HG03439 (cell line): ENCODE measurements around the gene MRPL53.
"Not testable (repeated sequence)": the region's sequence is repeated elsewhere in the genome, so short reads cannot be mapped to it uniquely, and the experiment has no call there.

Source experiments
- ATAC-seq: cut with Tn5 transposase; IDR thresholded peaks from one replicate; pipeline ENCODE4 v1.9.1; 2021; ENCODE audit warnings: mild to moderate bottlenecking, moderate library complexity; ENCODE audit not compliant: unreplicated experiment

MRPL53 gene

GRCh38 chr2:74454654-74455511 lies 17.6 kb downstream of the MRPL53 start, which contains the start of gene INO80B:
Gene INO80B (plus strand): TSS chr2:74455087. CDS start chr2:74455117, 30 bp downstream.
- peak; percentile 41 for ATAC-seq

DNA sequence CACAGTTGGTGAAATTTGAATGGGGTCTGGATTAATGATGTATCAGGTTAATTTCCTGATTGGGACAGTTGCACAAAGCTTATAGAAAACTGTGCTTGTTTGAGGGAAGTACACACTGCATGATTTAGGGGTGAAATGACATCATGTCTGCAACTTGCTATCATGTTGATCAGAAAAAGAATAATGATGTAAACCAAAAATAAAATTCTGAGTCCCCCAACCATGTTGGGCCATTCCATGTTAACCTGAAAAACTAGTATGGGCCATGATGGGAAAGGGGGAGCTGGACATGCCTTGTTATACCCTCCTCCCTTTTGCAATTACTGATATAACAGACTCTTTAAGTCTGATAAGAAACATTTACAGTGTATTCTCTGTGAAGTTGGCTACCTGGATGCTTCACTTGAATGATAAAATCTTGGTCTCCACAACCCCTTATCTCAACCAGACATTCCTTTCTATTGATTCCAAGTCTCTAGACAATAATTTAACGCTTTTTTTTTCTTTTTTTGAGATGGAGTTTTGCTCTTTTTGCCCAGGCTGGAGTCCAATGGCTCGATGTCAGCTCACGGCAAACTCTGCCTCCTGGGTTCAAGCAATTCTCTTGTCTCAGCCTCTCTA lies 21.8 kb downstream of the MRPL53 start:
- no peak for ATAC-seq

GRCh38 chr2:74448771-74449170 lies 23.7 kb downstream of the MRPL53 start:
- no peak for ATAC-seq

DNA sequence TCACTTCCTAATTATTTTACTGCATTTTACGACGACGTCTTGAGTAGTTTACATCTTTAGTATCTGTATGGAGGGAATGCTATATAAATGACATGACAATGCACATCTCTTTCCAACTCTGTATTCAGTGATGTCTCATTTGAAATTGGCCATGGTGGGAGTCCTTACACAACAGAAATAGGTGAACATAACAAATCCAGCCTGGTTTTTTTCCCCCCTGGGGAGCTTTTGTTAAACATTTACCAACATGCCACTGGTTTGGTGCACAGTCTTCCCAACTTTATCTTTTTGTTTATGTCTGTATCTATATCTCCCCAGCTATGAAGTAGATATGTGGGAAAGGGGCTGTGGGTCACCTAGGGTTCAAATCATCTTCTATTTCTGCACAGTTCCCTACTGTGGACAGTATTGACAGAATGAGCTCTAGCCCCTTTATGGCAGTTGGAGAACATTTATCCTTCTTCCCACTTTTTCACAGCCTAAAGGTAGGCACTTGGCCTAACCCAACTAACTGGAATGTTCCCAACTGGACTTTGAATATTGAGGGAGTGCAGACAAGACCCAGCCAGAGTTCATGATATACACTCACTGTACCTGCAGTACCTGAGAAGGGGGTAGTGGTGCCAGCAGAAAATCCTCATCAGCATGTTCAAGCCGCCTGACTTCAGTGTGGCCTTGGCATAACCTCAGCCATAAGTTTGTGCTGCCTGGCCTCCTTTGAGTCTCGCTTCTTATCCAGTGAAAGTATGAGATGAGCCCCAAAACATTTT lies 25.1 kb downstream of the MRPL53 start:
- no peak for ATAC-seq

DNA sequence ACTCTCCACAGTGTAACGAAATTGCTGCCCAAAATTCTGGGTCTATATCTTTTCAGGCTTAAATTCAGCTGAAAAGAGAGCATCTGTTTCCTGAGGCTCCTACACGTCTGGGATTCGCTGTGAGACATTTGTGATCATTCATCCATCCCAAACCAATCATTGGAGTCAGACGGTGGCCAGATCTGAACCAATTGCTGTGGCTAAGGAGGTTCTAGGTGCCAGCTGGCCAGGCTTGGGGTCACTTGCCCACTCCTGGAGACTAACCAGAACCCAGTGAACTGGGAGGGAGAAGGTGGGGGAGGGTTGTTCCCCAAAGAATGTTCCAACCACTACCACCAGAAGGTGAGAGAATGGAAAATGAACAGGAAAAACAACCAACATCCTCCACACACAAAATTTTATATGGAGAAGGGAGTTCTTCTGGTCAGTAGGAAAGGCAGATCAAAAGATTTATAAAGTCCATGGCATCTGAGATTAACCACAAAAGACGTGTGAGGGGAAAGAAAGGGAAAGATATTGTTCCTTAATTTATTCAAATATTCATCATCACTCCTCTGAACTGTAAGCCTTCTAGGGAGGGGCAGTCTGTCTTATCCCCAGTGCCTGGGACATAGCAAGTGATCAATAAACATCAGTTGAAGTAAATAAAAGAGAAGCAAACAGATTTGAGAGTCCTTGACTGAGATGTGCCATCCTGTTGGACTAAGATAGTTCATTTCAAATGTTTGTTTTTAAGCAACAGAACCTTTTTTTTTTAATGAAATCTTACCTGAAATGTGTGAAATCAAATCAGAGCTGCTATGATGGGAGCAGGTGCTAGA lies 27.8 kb downstream of the MRPL53 start:
- no peak for ATAC-seq

GRCh38 chr2:74442483-74443297 lies 29.8 kb downstream of the MRPL53 start:
- ATAC-seq, result not testable (repeated sequence)

DNA sequence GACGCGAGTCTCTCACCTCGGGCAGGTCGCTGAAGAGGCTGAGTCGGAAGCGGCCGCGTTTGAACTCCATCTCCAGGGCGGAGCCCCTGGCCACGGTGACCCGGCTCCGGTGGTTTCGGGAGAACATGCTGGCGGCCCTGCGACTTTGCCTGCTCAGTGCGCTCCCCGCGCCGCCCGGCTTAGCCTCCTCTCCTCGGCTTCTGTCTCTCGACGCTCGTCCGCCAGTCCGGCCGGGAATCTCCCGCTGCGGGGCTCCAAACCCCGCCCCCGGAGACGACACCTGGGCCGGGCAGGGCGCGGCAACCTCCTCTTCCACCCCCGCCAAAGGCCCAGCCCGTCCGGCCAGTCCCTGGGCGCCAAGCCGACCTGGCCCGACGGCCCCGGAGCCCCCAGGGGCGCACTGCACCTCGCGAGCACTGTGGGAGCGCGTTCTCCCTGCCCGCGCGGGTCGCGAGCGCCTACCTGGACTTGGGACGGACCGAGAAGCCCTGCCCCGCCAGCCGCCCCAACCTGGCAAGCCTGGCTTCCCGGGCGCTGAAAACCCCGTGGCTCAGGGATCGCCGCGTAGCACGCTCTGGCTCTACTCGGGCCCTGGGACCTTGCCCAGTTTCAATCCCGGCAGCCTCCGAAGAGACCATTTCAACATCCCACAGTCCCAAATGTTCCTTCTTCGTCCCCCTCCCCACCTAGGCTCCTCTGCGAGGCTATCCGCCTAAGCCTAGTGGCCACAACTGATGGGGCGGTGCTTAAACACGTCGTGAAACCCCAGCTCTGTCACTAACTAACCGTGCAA lies 30.6 kb downstream of the MRPL53 start, which contains the start of gene RTKN:
Gene RTKN (minus strand): TSS at position 248 of the 793 bp plus-strand sequence. CDS start 121 bp downstream, at position 127.
- no peak for ATAC-seq

GRCh38 chr2:74441170-74441689 lies 31.2 kb downstream of the MRPL53 start:
- no peak for ATAC-seq

DNA sequence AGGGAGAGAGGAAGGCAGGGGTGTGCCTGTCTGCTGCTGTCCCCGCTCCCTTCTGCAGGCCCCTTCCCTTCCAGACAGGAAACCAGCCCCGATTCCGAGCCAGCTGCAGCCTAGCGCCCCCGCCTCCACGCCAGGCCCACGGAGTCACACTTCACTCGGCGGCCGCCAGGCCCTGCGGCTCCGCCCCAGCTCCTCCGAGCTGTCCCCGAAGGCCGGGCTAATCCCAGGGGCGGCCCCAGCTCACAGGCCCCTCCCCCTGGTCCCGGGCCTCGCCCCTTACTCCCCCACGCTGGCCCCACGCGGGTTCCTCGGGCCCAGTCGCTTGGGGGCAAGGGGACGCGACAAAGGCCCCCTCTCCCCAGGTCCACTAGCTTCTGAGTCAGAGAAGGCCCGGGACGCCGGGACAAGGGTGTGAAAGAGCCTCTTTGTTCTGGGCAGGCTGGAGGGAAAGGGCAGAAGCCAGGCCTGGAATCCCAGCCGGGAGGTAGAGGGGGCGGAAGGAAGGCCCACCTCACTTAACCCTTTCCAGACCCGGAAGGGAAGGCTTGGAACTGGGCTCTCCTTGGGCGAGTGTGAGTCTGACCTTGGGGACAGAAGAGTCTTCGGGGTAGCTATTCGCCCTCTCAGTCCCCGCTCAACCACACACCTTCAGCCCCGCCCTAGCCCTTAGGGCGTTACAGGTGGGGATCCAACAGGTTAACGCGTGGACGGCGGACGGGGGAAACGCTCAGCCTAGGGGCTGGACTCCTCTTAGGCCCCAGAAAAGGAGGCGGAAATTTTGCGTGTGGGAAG lies 31.9 kb downstream of the MRPL53 start:
- ATAC-seq, result peak; percentile 59

- ATAC-seq, result no peak
These were observed 32.6 kb downstream of the MRPL53 start for GRCh38 chr2:74439803-74440377.

GRCh38 chr2:74439373-74439772 lies 33.1 kb downstream of the MRPL53 start:
- no peak for ATAC-seq

DNA sequence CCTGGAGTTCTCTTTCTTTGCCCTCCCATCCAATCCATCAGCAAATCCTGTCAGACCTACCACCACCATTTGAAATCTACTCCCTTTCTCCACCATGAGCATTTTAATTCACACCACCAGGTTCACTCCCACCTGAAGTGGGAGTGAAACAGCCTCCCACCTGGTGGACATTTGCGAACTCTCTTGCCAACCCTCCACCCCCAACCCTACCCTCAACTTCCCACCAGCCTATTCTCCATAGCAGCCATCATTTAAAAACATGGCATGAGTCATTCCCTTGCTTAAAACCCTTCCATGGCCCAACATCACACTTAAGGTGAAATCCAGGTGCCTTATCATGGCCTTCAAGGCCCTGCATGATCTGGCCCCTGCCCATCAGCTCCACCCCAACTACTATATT lies 34.2 kb downstream of the MRPL53 start:
- ATAC-seq, result no peak

GRCh38 chr2:74436848-74437695 lies 35.4 kb downstream of the MRPL53 start:
- no peak for ATAC-seq

DNA sequence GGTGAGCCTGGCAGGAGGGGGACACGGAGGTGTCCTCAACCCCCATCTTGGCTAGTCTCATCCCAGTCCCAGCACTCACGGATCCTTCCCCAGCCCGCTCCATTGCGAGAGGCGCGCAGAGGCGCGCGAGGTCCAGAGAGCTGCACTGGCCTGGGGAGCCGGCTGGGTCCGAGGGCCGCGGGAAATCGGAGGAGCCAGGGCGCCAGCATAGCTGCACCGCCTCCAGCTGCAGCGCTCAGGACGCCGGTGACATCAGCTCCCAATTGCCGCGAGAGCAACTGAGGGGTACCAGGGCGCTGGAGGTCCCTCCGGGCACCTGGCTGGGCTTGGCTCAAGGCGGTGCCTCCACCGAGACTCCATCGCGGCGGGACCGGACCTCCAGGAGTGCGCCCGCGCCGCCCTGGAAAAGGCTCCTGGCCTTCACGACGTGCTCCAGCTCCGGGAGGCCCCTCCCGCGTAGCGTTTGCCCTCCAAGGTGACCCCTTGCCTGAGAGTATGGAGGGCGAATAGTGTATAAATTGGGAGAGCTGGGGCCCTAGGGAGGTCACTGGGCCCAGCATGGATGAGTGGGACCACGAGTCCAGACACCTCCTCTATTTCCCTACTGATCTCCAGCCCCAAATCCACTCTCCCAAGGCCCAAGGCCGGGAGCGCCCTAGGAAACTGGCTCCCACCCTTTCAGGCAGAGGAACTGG lies 36.2 kb downstream of the MRPL53 start:
- ATAC-seq, result no peak

DNA sequence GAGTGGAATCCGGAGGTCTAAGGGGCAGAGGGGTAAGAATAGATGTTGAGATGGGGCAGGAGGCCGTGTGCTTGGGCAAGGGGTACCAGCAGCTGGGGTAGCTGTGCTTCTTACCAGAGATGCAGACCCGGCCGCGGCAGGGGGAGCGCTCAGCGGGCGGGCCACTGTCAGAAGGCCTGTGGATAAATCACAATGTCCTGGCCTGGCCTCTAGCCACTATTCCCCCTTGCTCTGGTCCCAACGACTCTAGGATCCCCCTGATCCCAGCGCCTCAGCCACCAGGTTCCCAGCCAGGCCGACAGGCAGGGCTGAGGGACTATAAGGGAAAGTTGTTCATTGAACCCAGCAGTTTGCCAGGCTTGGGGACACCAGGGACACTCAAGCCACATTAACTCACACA lies 42.0 kb downstream of the MRPL53 start:
- ATAC-seq, result no peak
